Suprapubic skin (tissue), 3 donors: ENCODE results near the gene FMNL1.

ENCODE experiments used
- POLR2AphosphoS5 ChIP-seq, 3 donors: sonication (generic); formaldehyde crosslinking; IDR thresholded peaks; one replicate each; pipeline ENCODE4 v1.6.1; 2017; ENCODE audit warnings: antibody characterized with exemption in 3 of 3
- TF ChIP-seq, protein P1 (sequence below), 2 donors: fragments of 200-600 bp in 1 of 2; fragments of 450-650 bp in 1 of 2; sonication (generic) in 1 of 2; IDR thresholded peaks; one replicate each; pipeline ENCODE4 v1.5.1; 2016 to 2019; ENCODE audit warnings: antibody characterized with exemption in 2 of 2, mild to moderate bottlenecking in 1 of 2, moderate library complexity in 1 of 2

DNA sequence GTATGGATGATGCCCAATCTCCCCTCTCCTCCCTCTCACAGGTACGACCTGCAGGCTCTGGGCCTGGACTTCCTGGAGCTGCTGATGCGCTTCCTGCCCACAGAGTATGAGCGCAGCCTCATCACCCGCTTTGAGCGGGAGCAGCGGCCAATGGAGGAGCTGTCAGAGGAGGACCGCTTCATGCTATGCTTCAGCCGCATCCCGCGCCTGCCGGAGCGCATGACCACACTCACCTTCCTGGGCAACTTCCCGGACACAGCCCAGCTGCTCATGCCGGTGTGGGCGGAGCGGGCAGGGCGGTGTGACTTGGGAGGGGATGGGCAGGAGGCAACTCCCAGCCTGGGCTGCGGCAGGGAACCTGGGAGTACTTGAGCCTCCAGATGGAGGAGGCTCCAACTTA lies 22.1 kb downstream of the FMNL1 start:
- TF ChIP-seq, protein P1, sequence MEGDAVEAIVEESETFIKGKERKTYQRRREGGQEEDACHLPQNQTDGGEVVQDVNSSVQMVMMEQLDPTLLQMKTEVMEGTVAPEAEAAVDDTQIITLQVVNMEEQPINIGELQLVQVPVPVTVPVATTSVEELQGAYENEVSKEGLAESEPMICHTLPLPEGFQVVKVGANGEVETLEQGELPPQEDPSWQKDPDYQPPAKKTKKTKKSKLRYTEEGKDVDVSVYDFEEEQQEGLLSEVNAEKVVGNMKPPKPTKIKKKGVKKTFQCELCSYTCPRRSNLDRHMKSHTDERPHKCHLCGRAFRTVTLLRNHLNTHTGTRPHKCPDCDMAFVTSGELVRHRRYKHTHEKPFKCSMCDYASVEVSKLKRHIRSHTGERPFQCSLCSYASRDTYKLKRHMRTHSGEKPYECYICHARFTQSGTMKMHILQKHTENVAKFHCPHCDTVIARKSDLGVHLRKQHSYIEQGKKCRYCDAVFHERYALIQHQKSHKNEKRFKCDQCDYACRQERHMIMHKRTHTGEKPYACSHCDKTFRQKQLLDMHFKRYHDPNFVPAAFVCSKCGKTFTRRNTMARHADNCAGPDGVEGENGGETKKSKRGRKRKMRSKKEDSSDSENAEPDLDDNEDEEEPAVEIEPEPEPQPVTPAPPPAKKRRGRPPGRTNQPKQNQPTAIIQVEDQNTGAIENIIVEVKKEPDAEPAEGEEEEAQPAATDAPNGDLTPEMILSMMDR (IDR thresholded peaks at IDR 0.05), result no peak
- TF ChIP-seq POLR2AphosphoS5 (IDR thresholded peaks at IDR 0.05), result no peak
